PFSK-1 (cell line): ENCODE data around the gene KCNIP3.

Source experiments
- FOXP2 ChIP-seq: optimal IDR thresholded peaks from 2 replicates; pipeline ENCODE3; 2011; ENCODE audit warnings: borderline replicate concordance, control low read depth, inconsistent platforms; ENCODE audit not compliant: insufficient read depth; ENCODE audit errors: extremely low read length, extremely low read depth
- POLR2AphosphoS5 ChIP-seq: IDR thresholded peaks from 2 replicates; pipeline ENCODE4 v1.6.1; 2012; ENCODE audit warnings: low read depth, mild to moderate bottlenecking, control low read depth, low read length, moderate library complexity
- REST ChIP-seq, 2 experiments: IDR thresholded peaks; 2 replicates each; pipeline versions ENCODE4 v1.6.1 to v1.8.0; 2011 to 2012; ENCODE audit warnings: low read depth in 2 of 2, low read length in 2 of 2, control low read depth in 1 of 2, inconsistent platforms in 1 of 2, mild to moderate bottlenecking in 1 of 2, moderate library complexity in 1 of 2; ENCODE audit not compliant: insufficient read depth in 1 of 2
- SIN3A ChIP-seq: IDR thresholded peaks from 2 replicates; pipeline ENCODE4 v1.6.1; 2012; ENCODE audit warnings: mild to moderate bottlenecking, low read length, moderate library complexity, borderline replicate concordance; ENCODE audit not compliant: insufficient read depth

- no peak for TF ChIP-seq POLR2AphosphoS5
- TF ChIP-seq REST (IDR thresholded peaks at IDR 0.05; ENCODE audit: insufficient read depth in 1 of 2, low read depth in 2 of 2, low read length in 2 of 2) = no peak
- TF ChIP-seq SIN3A = no peak
- TF ChIP-seq FOXP2 = no peak
Measured at GRCh38 chr2:95296011-95296410, 1.1 kb upstream of the KCNIP3 start.
